ENCODE results near the gene ABLIM1.

Gene ABLIM1

GRCh38 chr10:114613237-114613979 is 44.7 kb downstream of the ABLIM1 start:
- Histone ChIP-seq H3K36me3 (ENCODE audit: control insufficient read depth in 1 of 2, insufficient read depth in 2 of 2, low read length in 2 of 2) (no peaks in the 10 kb centered on the region), H3K9ac (ENCODE audit: low read depth in 1 of 2, low read length in 2 of 2) (peak overlapping the region in 1 of 2 donors; percentile 0), H3K4me1 (ENCODE audit: control insufficient read depth in 1 of 2, insufficient read depth in 2 of 2, low read length in 2 of 2) (peaks cover 22 to 30% of the 10 kb centered on the region in 2 donors), H3K27ac (ENCODE audit: low read depth, low read length) (peak overlapping the region; percentile 63), H3K27me3 (ENCODE audit: control insufficient read depth in 1 of 2, insufficient read depth in 2 of 2, low read length in 2 of 2) (no peaks in the 10 kb centered on the region), H3K9me3 (ENCODE audit: control insufficient read depth in 1 of 2, low read length in 2 of 2) (no peaks in the 10 kb centered on the region), H3K4me3 (ENCODE audit: low read depth in 1 of 2, low read length in 2 of 2) (peak overlapping the region in 1 of 2 donors; percentile 7)

- Histone ChIP-seq H3K9me3 (ENCODE audit: control insufficient read depth in 1 of 2, low read length in 2 of 2) (no peaks in the 10 kb centered on the region), H3K36me3 (ENCODE audit: control insufficient read depth in 1 of 2, insufficient read depth in 2 of 2, low read length in 2 of 2) (no peaks in the 10 kb centered on the region), H3K27me3 (ENCODE audit: control insufficient read depth in 1 of 2, insufficient read depth in 2 of 2, low read length in 2 of 2) (no peaks in the 10 kb centered on the region), H3K27ac (ENCODE audit: low read depth, low read length) (no peak overlapping the region), H3K9ac (ENCODE audit: low read depth in 1 of 2, low read length in 2 of 2) (no peak overlapping the region), H3K4me1 (ENCODE audit: control insufficient read depth in 1 of 2, insufficient read depth in 2 of 2, low read length in 2 of 2) (peaks cover 22 to 30% of the 10 kb centered on the region in 2 donors), H3K4me3 (ENCODE audit: low read depth in 1 of 2, low read length in 2 of 2) (no peak overlapping the region)
Measured at GRCh38 chr10:114611617-114612016, 46.5 kb downstream of the ABLIM1 start.

- Histone ChIP-seq H3K27ac (ENCODE audit: low read depth, low read length) (no peak overlapping the region), H3K36me3 (ENCODE audit: control insufficient read depth in 1 of 2, insufficient read depth in 2 of 2, low read length in 2 of 2) (no peaks in the 10 kb centered on the region), H3K9ac (ENCODE audit: low read depth in 1 of 2, low read length in 2 of 2) (no peak overlapping the region), H3K9me3 (ENCODE audit: control insufficient read depth in 1 of 2, low read length in 2 of 2) (no peaks in the 10 kb centered on the region), H3K27me3 (ENCODE audit: control insufficient read depth in 1 of 2, insufficient read depth in 2 of 2, low read length in 2 of 2) (no peaks in the 10 kb centered on the region), H3K4me3 (ENCODE audit: low read depth in 1 of 2, low read length in 2 of 2) (no peak overlapping the region), H3K4me1 (ENCODE audit: control insufficient read depth in 1 of 2, insufficient read depth in 2 of 2, low read length in 2 of 2) (peaks cover 22 to 36% of the 10 kb centered on the region in 2 donors)
Measured at GRCh38 chr10:114609518-114610426, 48.3 kb downstream of the ABLIM1 start.

GRCh38 chr10:114607358-114607998 is 50.6 kb downstream of the ABLIM1 start:
- H3K9me3 ChIP-seq (ENCODE audit: control insufficient read depth in 1 of 2, low read length in 2 of 2), result no peaks in the 10 kb centered on the region
- no peak overlapping the region for H3K4me3 ChIP-seq (ENCODE audit: low read depth in 1 of 2, low read length in 2 of 2)
- peaks cover 8 to 21% of the 10 kb centered on the region in 2 donors for H3K4me1 ChIP-seq (ENCODE audit: control insufficient read depth in 1 of 2, insufficient read depth in 2 of 2, low read length in 2 of 2)
- no peaks in the 10 kb centered on the region for H3K36me3 ChIP-seq (ENCODE audit: control insufficient read depth in 1 of 2, insufficient read depth in 2 of 2, low read length in 2 of 2)
- H3K27ac ChIP-seq (ENCODE audit: low read depth, low read length), result no peak overlapping the region
- no peaks in the 10 kb centered on the region for H3K27me3 ChIP-seq (ENCODE audit: control insufficient read depth in 1 of 2, insufficient read depth in 2 of 2, low read length in 2 of 2)
- H3K9ac ChIP-seq (ENCODE audit: low read depth in 1 of 2, low read length in 2 of 2), result no peak overlapping the region

GRCh38 chr10:114605155-114605797 is 52.8 kb downstream of the ABLIM1 start:
- H3K27me3 ChIP-seq (ENCODE audit: control insufficient read depth in 1 of 2, insufficient read depth in 2 of 2, low read length in 2 of 2), result no peaks in the 10 kb centered on the region
- H3K9me3 ChIP-seq (ENCODE audit: control insufficient read depth in 1 of 2, low read length in 2 of 2), result no peaks in the 10 kb centered on the region
- no peaks in the 10 kb centered on the region for H3K36me3 ChIP-seq (ENCODE audit: control insufficient read depth in 1 of 2, insufficient read depth in 2 of 2, low read length in 2 of 2)
- H3K27ac ChIP-seq (ENCODE audit: low read depth, low read length), result no peak overlapping the region
- H3K4me3 ChIP-seq (ENCODE audit: low read depth in 1 of 2, low read length in 2 of 2), result no peak overlapping the region
- no peak overlapping the region for H3K9ac ChIP-seq (ENCODE audit: low read depth in 1 of 2, low read length in 2 of 2)
- peaks cover 7 to 12% of the 10 kb centered on the region in 2 donors for H3K4me1 ChIP-seq (ENCODE audit: control insufficient read depth in 1 of 2, insufficient read depth in 2 of 2, low read length in 2 of 2)

- H3K4me1 ChIP-seq (ENCODE audit: control insufficient read depth in 1 of 2, insufficient read depth in 2 of 2, low read length in 2 of 2), result peaks cover 7 to 12% of the 10 kb centered on the region in 2 donors
- no peaks in the 10 kb centered on the region for H3K36me3 ChIP-seq (ENCODE audit: control insufficient read depth in 1 of 2, insufficient read depth in 2 of 2, low read length in 2 of 2)
Measured at GRCh38 chr10:114604357-114605130, 53.5 kb downstream of the ABLIM1 start.

GRCh38 chr10:114603948-114604347 is 54.1 kb downstream of the ABLIM1 start:
- Histone ChIP-seq H3K27ac (ENCODE audit: low read depth, low read length) (no peak overlapping the region), H3K9ac (ENCODE audit: low read depth in 1 of 2, low read length in 2 of 2) (no peak overlapping the region), H3K4me3 (ENCODE audit: low read depth in 1 of 2, low read length in 2 of 2) (no peak overlapping the region), H3K9me3 (ENCODE audit: control insufficient read depth in 1 of 2, low read length in 2 of 2) (no peaks in the 10 kb centered on the region), H3K4me1 (ENCODE audit: control insufficient read depth in 1 of 2, insufficient read depth in 2 of 2, low read length in 2 of 2) (peaks cover 7 to 12% of the 10 kb centered on the region in 2 donors), H3K27me3 (ENCODE audit: control insufficient read depth in 1 of 2, insufficient read depth in 2 of 2, low read length in 2 of 2) (no peaks in the 10 kb centered on the region), H3K36me3 (ENCODE audit: control insufficient read depth in 1 of 2, insufficient read depth in 2 of 2, low read length in 2 of 2) (no peaks in the 10 kb centered on the region)

More at GRCh38 chr10:114604357-114605130, 53.5 kb downstream of the ABLIM1 start:
- Histone ChIP-seq H3K4me3 (ENCODE audit: low read depth in 1 of 2, low read length in 2 of 2) (no peak overlapping the region), H3K9me3 (ENCODE audit: control insufficient read depth in 1 of 2, low read length in 2 of 2) (no peaks in the 10 kb centered on the region), H3K9ac (ENCODE audit: low read depth in 1 of 2, low read length in 2 of 2) (no peak overlapping the region), H3K27me3 (ENCODE audit: control insufficient read depth in 1 of 2, insufficient read depth in 2 of 2, low read length in 2 of 2) (no peaks in the 10 kb centered on the region), H3K27ac (ENCODE audit: low read depth, low read length) (no peak overlapping the region)

GRCh38 chr10:114603303-114603702 is 54.8 kb downstream of the ABLIM1 start:
- no peaks in the 10 kb centered on the region for H3K36me3 ChIP-seq (ENCODE audit: control insufficient read depth in 1 of 2, insufficient read depth in 2 of 2, low read length in 2 of 2)
- H3K4me1 ChIP-seq (ENCODE audit: control insufficient read depth in 1 of 2, insufficient read depth in 2 of 2, low read length in 2 of 2), result peaks cover 7 to 12% of the 10 kb centered on the region in 2 donors
- no peak overlapping the region for H3K4me3 ChIP-seq (ENCODE audit: low read depth in 1 of 2, low read length in 2 of 2)
- no peak overlapping the region for H3K27ac ChIP-seq (ENCODE audit: low read depth, low read length)
- no peaks in the 10 kb centered on the region for H3K9me3 ChIP-seq (ENCODE audit: control insufficient read depth in 1 of 2, low read length in 2 of 2)
- H3K27me3 ChIP-seq (ENCODE audit: control insufficient read depth in 1 of 2, insufficient read depth in 2 of 2, low read length in 2 of 2), result no peaks in the 10 kb centered on the region
- no peak overlapping the region for H3K9ac ChIP-seq (ENCODE audit: low read depth in 1 of 2, low read length in 2 of 2)

GRCh38 chr10:114600057-114600456 is 58.0 kb downstream of the ABLIM1 start:
- peaks cover 5 to 6% of the 10 kb centered on the region in 2 donors for H3K4me1 ChIP-seq (ENCODE audit: control insufficient read depth in 1 of 2, insufficient read depth in 2 of 2, low read length in 2 of 2)
- H3K4me3 ChIP-seq (ENCODE audit: low read depth in 1 of 2, low read length in 2 of 2), result no peak overlapping the region
- H3K9ac ChIP-seq (ENCODE audit: low read depth in 1 of 2, low read length in 2 of 2), result no peak overlapping the region
- H3K36me3 ChIP-seq (ENCODE audit: control insufficient read depth in 1 of 2, insufficient read depth in 2 of 2, low read length in 2 of 2), result no peaks in the 10 kb centered on the region
- H3K27ac ChIP-seq (ENCODE audit: low read depth, low read length), result no peak overlapping the region
- H3K9me3 ChIP-seq (ENCODE audit: control insufficient read depth in 1 of 2, low read length in 2 of 2), result no peaks in the 10 kb centered on the region
- no peaks in the 10 kb centered on the region for H3K27me3 ChIP-seq (ENCODE audit: control insufficient read depth in 1 of 2, insufficient read depth in 2 of 2, low read length in 2 of 2)
